ENCODE measurements around the gene NPL. TPM values are rescaled to one million over a fixed set of nuclear protein-coding genes. Genes with fewer than 3 reads are reported as not detected.

The NPL gene
- total and polyA plus RNA-seq, 9 of the 15 experiments (the other 6 are each of a cell fraction or from before 2014, with no cell fraction given) = 9.9 to 22.3 (median 14.2) TPM

- TF ChIP-seq SIX5 (IDR thresholded peaks at IDR 0.05; ENCODE audit: borderline replicate concordance in 1 of 2, insufficient read depth in 1 of 2, low read depth in 1 of 2, low read length in 2 of 2) (no peak), ZNF263 (CRISPR knock-in tag; IDR thresholded peaks at IDR 0.05; ENCODE audit: borderline replicate concordance) (no peak), NCOA1 (IDR thresholded peaks at IDR 0.05; ENCODE audit: low read depth) (peak; percentile 85), RFX7 (CRISPR knock-in tag; IDR thresholded peaks at IDR 0.05) (no peak), ZNF512 (tag; IDR thresholded peaks at IDR 0.05) (no peak), CBFB (CRISPR knock-in tag; IDR thresholded peaks at IDR 0.05) (no peak), ZNF609 (CRISPR knock-in tag; IDR thresholded peaks at IDR 0.05; ENCODE audit: borderline replicate concordance) (no peak), SOX6 (IDR thresholded peaks at IDR 0.05) (peak; percentile 97), NR1H2 (CRISPR knock-in tag; IDR thresholded peaks at IDR 0.05) (no peak), TBL1XR1 (IDR thresholded peaks at IDR 0.05; ENCODE audit: low read length in 2 of 2) (peak in 1 of 2 experiments; percentile 97; a peak in 2 of 4 replicates), SNRNP70 (optimal IDR thresholded peaks at IDR 0.05; ENCODE audit: low read depth, low read length) (no peak), DEAF1 (CRISPR knock-in tag; IDR thresholded peaks at IDR 0.05) (no peak), ETV6 (IDR thresholded peaks at IDR 0.05; ENCODE audit: borderline replicate concordance in 1 of 2, low read depth in 2 of 2, low read length in 1 of 2) (no peak), ETV6 (CRISPR knock-in tag; IDR thresholded peaks at IDR 0.05; ENCODE audit: borderline replicate concordance) (no peak), ZNF76 (CRISPR knock-in tag; IDR thresholded peaks at IDR 0.05; ENCODE audit: borderline replicate concordance) (no peak), TEAD4 (IDR thresholded peaks at IDR 0.05; ENCODE audit: low read length) (peak; percentile 99), TEAD4 (CRISPR knock-in tag; IDR thresholded peaks at IDR 0.05; ENCODE audit: borderline replicate concordance) (no peak), CBX2 (IDR thresholded peaks at IDR 0.05; ENCODE audit: insufficient read depth, low read length, poor library complexity, severe bottlenecking) (no peak), BRF1 (IDR thresholded peaks at IDR 0.05; ENCODE audit: borderline replicate concordance, extremely low read depth, insufficient read length) (no peak), ARID1B (IDR thresholded peaks at IDR 0.05) (peak; percentile 99)
These were observed 2.0 kb downstream of the NPL start (continued) for GRCh38 chr1:182791281-182792179.

Measured in K562 (cell line).